GM12878 (cell line): ENCODE data around the gene GRAMD1A. TPM values are rescaled to one million over a fixed set of nuclear protein-coding genes. Genes with fewer than 3 reads are reported as not detected.
"Not testable (repeated sequence)": the region's sequence is repeated elsewhere in the genome, so short reads cannot be mapped to it uniquely, and the experiment has no call there.

Experiments
- ATAC-seq: fragments of 200-7000 bp; cut with Tn5 transposase; 3 replicates; pipeline ENCODE4 v1.9.1; 2020; ENCODE audit warnings: mild to moderate bottlenecking, moderate library complexity
- BruUV-seq: library from RNA; stranded (reverse); fragments of 400-500 nt; replicated peaks from 2 replicates; lab custom pipeline; 2021; lab: Mats Ljungman, UMichigan
- CTCF ChIA-PET: fragments of 300-600 bp; sonication (Branson Sonifier 250); formaldehyde crosslinking; extraction: SDS; loops from one replicate; lab custom pipeline; 2021; ENCODE audit warnings: inconsistent platforms; lab: Yijun Ruan, JAX
- POLR2A ChIA-PET: fragments of 350-600 bp; formaldehyde crosslinking; extraction: SDS; loops from one replicate; lab custom pipeline; 2021; ENCODE audit warnings: inconsistent platforms; lab: Charles Lee
- RAD21 ChIA-PET: fragments of 300-600 bp; sonication (Branson Sonifier 250); formaldehyde crosslinking; loops from one replicate; lab custom pipeline; 2023; ENCODE audit warnings: antibody characterized with exemption; ENCODE audit not compliant: unreplicated experiment; lab: Charles Lee
- SMC1A ChIA-PET: fragments of 300-600 bp; sonication (Branson Sonifier 250); formaldehyde crosslinking; loops from one replicate; lab custom pipeline; 2023; ENCODE audit not compliant: unreplicated experiment, uncharacterized antibody; lab: Charles Lee
- DNase-seq: peaks from one replicate; pipeline ENCODE4 v3.0.0-alpha.2; 2011; ENCODE audit warnings: low read depth, low spot score
- FAIRE-seq: peaks from 3 replicates; lab custom pipeline; 2011; peaks lifted over from hg19 to GRCh38; lab: Jason Lieb, UNC
- H2AFZ ChIP-seq: 2 replicates; pipeline ENCODE4 v1.6.0; 2011; ENCODE audit warnings: low read depth, low read length, control low read depth; ENCODE audit not compliant: control insufficient read depth
- H3K27ac ChIP-seq: 2 replicates; pipeline ENCODE4 v1.5.1; 2011; ENCODE audit warnings: control low read depth; ENCODE audit not compliant: control insufficient read depth, insufficient read depth
- H3K27me3 ChIP-seq, 2 experiments: replicated peaks in 1 of 2; 2 replicates each; pipeline versions ENCODE4 v1.6.0 to v1.6.1; 2011; ENCODE audit warnings: low read length in 1 of 2; ENCODE audit not compliant: control insufficient read depth in 2 of 2, insufficient read depth in 2 of 2
- H3K36me3 ChIP-seq, 2 experiments: 2 replicates each; pipeline ENCODE4 v1.5.1; 2011; ENCODE audit warnings: low read length in 1 of 2; ENCODE audit not compliant: control insufficient read depth in 2 of 2, insufficient read depth in 2 of 2
- H3K4me1 ChIP-seq: 2 replicates; pipeline ENCODE4 v1.6.1; 2011; ENCODE audit warnings: mild to moderate bottlenecking, low read length, moderate library complexity, mixed read lengths; ENCODE audit not compliant: control insufficient read depth, insufficient read depth
- H3K4me2 ChIP-seq: 2 replicates; pipeline ENCODE4 v1.6.0; 2011; ENCODE audit warnings: control low read depth; ENCODE audit not compliant: control insufficient read depth, insufficient read depth
- H3K4me3 ChIP-seq: fragments of 200-600 bp; sonication (generic); 2 replicates; pipeline ENCODE4 v1.5.1; 2016
- H3K79me2 ChIP-seq: 2 replicates; pipeline ENCODE4 v1.6.0; 2011; ENCODE audit warnings: low read length; ENCODE audit not compliant: control insufficient read depth, insufficient read depth
- H3K9ac ChIP-seq: 2 replicates; pipeline ENCODE4 v1.8.0; 2011; ENCODE audit warnings: low read length, control low read depth, mixed read lengths; ENCODE audit not compliant: control insufficient read depth, insufficient read depth
- H3K9me3 ChIP-seq: replicated peaks from 3 replicates; pipeline ENCODE4 v1.5.1; 2011; ENCODE audit warnings: mild to moderate bottlenecking, low read length; ENCODE audit not compliant: control insufficient read depth, insufficient read depth
- H4K20me1 ChIP-seq: 2 replicates; pipeline ENCODE4 v1.6.0; 2011; ENCODE audit not compliant: control insufficient read depth, insufficient read depth
- WGBS: methylation state at CpG from one replicate; pipeline ENCODE4 v1.1.6; 2016; ENCODE audit warnings: low lambda C conversion rate; ENCODE audit not compliant: insufficient replicate concordance, insufficient coverage; ENCODE audit errors: missing lambda C conversion rate; 5-methylcytosine and 5-hydroxymethylcytosine counted together
- in situ Hi-C: fragments of 300-500 bp; cut with MboI; formaldehyde crosslinking; loops from 9 replicates; pipeline ENCODE4 v1.14.3; 2018; ENCODE audit warnings: mixed read lengths
- intact Hi-C: fragments of 100-400 bp; cut with micrococcal nuclease; formaldehyde crosslinking; loops from one replicate; pipeline ENCODE4 v1.14.2; 2022; ENCODE audit not compliant: unreplicated experiment
- polyA plus RNA-seq, 11 experiments: library from polyadenylated mRNA; depleted of rRNA in 4 of 11; unstranded in 6 of 11; stranded (reverse) in 5 of 11; fragments of >200 nt; fragmentation: Nextera tagmentation in 4 of 11; fragmentation: Illumina TruSeq in 1 of 11; extraction: Ambion mirVana in 4 of 11; extraction: Trizol in 1 of 11; gene quantifications; 1 replicate in 1 of 11; 2 replicates in 10 of 11; pipeline versions ENCODE4 v1.2.1 to v1.2.3, GENCODE V29; 2011 to 2016; ENCODE audit warnings: inconsistent platforms in 2 of 11, missing spikeins in 2 of 11, low read depth in 1 of 11
- total RNA-seq, 4 experiments: library from RNA; depleted of rRNA in 3 of 4; stranded (reverse); fragments of >200 nt in 3 of 4; fragmentation: Illumina TruSeq in 1 of 4; extraction: Trizol in 1 of 4; gene quantifications; 2 replicates each; pipeline versions ENCODE4 v1.2.1 to v1.2.3, GENCODE V29; 2013 to 2021
- TF ChIP-seq, protein P1 (sequence below): fragments of 450-650 bp; IDR thresholded peaks from 2 replicates; pipeline ENCODE4 v1.6.1; 2017; ENCODE audit warnings: mild to moderate bottlenecking, moderate library complexity

The GRAMD1A gene
- total and polyA plus RNA-seq, 10 of the 15 experiments (the other 5 are each of a cell fraction or from before 2014, with no cell fraction given) = 0.79 to 73.6 (median 35.3) TPM

DNA sequence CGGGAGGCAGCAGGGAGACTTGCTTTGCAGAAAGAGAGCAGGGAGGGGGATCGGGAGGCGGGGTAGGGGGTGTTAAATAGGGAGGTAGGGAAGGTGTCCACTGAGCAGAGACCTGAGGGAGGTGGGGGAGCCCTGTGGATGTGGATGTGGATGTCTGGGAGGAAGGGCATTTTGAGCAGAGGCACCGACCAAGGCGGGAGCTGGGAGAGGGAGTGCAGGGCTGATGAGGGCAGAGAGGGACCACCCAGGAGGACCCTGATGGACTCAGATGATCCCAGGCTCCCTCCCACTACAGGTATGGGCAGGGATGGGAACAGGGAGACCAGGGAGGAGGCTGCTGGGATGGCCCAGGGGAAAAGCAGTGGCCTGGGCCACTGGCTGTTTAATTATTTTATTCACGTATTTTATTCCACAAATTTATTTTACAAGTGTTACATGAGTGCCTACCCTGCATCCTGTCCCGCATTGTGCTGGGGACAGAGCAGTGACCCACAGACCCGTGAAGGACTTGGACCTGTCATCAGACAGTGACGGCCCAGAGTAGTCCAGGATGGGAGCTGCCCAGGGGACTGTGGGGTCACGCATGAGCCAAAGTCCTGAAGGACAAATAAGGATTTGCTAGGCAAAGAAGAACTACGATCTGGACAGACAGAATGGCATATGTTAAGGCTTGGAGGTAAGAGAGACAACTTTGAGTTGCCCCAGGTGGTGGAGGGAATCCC is 5.3 kb downstream of the GRAMD1A start (continued):
- TF ChIP-seq, protein P1, sequence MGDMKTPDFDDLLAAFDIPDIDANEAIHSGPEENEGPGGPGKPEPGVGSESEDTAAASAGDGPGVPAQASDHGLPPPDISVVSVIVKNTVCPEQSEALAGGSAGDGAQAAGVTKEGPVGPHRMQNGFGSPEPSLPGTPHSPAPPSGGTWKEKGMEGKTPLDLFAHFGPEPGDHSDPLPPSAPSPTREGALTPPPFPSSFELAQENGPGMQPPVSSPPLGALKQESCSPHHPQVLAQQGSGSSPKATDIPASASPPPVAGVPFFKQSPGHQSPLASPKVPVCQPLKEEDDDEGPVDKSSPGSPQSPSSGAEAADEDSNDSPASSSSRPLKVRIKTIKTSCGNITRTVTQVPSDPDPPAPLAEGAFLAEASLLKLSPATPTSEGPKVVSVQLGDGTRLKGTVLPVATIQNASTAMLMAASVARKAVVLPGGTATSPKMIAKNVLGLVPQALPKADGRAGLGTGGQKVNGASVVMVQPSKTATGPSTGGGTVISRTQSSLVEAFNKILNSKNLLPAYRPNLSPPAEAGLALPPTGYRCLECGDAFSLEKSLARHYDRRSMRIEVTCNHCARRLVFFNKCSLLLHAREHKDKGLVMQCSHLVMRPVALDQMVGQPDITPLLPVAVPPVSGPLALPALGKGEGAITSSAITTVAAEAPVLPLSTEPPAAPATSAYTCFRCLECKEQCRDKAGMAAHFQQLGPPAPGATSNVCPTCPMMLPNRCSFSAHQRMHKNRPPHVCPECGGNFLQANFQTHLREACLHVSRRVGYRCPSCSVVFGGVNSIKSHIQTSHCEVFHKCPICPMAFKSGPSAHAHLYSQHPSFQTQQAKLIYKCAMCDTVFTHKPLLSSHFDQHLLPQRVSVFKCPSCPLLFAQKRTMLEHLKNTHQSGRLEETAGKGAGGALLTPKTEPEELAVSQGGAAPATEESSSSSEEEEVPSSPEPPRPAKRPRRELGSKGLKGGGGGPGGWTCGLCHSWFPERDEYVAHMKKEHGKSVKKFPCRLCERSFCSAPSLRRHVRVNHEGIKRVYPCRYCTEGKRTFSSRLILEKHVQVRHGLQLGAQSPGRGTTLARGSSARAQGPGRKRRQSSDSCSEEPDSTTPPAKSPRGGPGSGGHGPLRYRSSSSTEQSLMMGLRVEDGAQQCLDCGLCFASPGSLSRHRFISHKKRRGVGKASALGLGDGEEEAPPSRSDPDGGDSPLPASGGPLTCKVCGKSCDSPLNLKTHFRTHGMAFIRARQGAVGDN = no peak

DNA sequence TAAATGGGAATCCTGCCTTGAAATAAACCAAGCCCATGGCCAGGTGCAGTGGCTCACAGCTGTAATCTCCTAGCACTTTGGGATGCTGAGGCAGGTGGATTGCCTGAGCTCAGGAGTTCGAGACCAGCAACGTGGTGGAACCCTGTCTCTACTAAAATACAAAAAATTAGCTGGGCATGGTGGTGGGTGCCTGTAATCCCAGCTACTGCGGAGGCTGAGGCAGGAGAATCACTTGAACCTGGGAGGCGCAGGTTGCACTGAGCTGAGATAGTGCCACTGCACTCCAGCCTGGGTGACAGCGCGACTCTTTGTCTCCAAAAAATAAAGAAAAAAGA is 5.9 kb downstream of the GRAMD1A start:
- ChIA-PET CTCF (interaction anchor here (1.1 to 2.0 kb wide), 4 partner anchors 26 to 41 kb away, joined by 3 to 5 read pairs (median 4); no protein-coding TSS in a partner anchor), RAD21 (interaction anchor here (0.9 kb wide), 1 partner anchor 33 kb away, joined by 3 read pairs; no protein-coding TSS in a partner anchor)
- H3K27ac ChIP-seq, H3K4me3 ChIP-seq, BruUV-seq, SMC1A ChIA-PET, intact Hi-C loops, H3K27me3 ChIP-seq, in situ Hi-C loops, FAIRE-seq, DNase-seq, H3K4me2 ChIP-seq, POLR2A ChIA-PET, ATAC-seq, H2AFZ ChIP-seq, H3K9ac ChIP-seq, H3K9me3 ChIP-seq, H4K20me1 ChIP-seq: not testable (repeated sequence)
- Histone ChIP-seq H3K4me1 (peaks cover 18% of the 10 kb centered on the region), H3K79me2 (peaks cover 37% of the 10 kb centered on the region), H3K36me3 (peaks cover 5 to 16% of the 10 kb centered on the region in 2 experiments; a peak in 3 of 4 replicates)
- 95% methylated on average over 6 of the region's 6 CpGs for WGBS
